Measurements from ENCODE around the gene UBE2G2. TPM values are rescaled to one million over a fixed set of nuclear protein-coding genes. Genes with fewer than 3 reads are reported as not detected.

Gene UBE2G2
- total and polyA plus RNA-seq, 11 donors: 44.3 to 84.4 (median 63.3) TPM

GRCh38 chr21:44738621-44739020 is 63.0 kb downstream of the UBE2G2 start:
- Histone ChIP-seq H3K36me3 (no peaks in the 10 kb centered on the region), H3K4me3 (no peak overlapping the region), H3K4me1 (no peaks in the 10 kb centered on the region), H3K9me3 (peaks cover 0 to 44% (median 22%) of the 10 kb centered on the region in 12 donors), H3K27ac (no peak overlapping the region), H3K27me3 (no peaks in the 10 kb centered on the region)
- DNase-seq (no peak), ATAC-seq (no peak)
- WGBS, 4 donors: 79 to 97% (median 95%) methylated on average over 3 of the region's 3 CpGs
- intact Hi-C loops (cut with DNase I): loop anchor here in 1 of 10 donors (10.0 kb wide), 1 partner anchor 224 kb away; no protein-coding TSS in a partner anchor
- TF ChIP-seq CTCF (IDR thresholded peaks at IDR 0.05) (no peak), POLR2A (IDR thresholded peaks at IDR 0.05) (no peak)

- ATAC-seq: no peak
- no peak overlapping the region for H3K27ac ChIP-seq
- no peak overlapping the region for H3K4me3 ChIP-seq
- H3K36me3 ChIP-seq: no peaks in the 10 kb centered on the region
- no peaks in the 10 kb centered on the region for H3K27me3 ChIP-seq
- H3K4me1 ChIP-seq: no peaks in the 10 kb centered on the region
- intact Hi-C loops (cut with DNase I): loop anchor here in 1 of 10 donors (10.0 kb wide), 1 partner anchor 223 kb away; no protein-coding TSS in a partner anchor
- TF ChIP-seq POLR2A (IDR thresholded peaks at IDR 0.05) (no peak), CTCF (IDR thresholded peaks at IDR 0.05) (no peak)
- H3K9me3 ChIP-seq: peaks cover 0 to 44% (median 22%) of the 10 kb centered on the region in 12 donors
- no peak for DNase-seq
- WGBS, 4 donors: 62 to 77% (median 65%) methylated on average over 3 of the region's 3 CpGs
Observed at GRCh38 chr21:44737706-44738354, 63.8 kb downstream of the UBE2G2 start.

- Histone ChIP-seq H3K4me1 (no peaks in the 10 kb centered on the region), H3K9me3 (peaks cover 0 to 44% (median 22%) of the 10 kb centered on the region in 12 donors), H3K36me3 (no peaks in the 10 kb centered on the region), H3K4me3 (no peak overlapping the region), H3K27ac (no peak overlapping the region), H3K27me3 (no peaks in the 10 kb centered on the region)
- WGBS, 4 donors: 89 to 96% (median 91%) methylated on average over 8 of the region's 8 CpGs
- intact Hi-C loops (cut with DNase I): loop anchor here in 1 of 10 donors (10.0 kb wide), 1 partner anchor 222 kb away; no protein-coding TSS in a partner anchor
- ATAC-seq: no peak
- TF ChIP-seq CTCF (IDR thresholded peaks at IDR 0.05) (no peak), POLR2A (IDR thresholded peaks at IDR 0.05) (no peak)
- no peak for DNase-seq
Observed at GRCh38 chr21:44736291-44737004, 65.2 kb downstream of the UBE2G2 start.

GRCh38 chr21:44735821-44736220 is 65.8 kb downstream of the UBE2G2 start:
- TF ChIP-seq CTCF (IDR thresholded peaks at IDR 0.05) (no peak), POLR2A (IDR thresholded peaks at IDR 0.05) (no peak)
- DNase-seq: no peak
- no peak for ATAC-seq
- H3K4me3 ChIP-seq: no peak overlapping the region
- WGBS, 4 donors: 72 to 77% (median 75%) methylated on average over 5 to 6 of the region's 6 CpGs
- intact Hi-C loops (cut with DNase I): loop anchor here in 1 of 10 donors (10.0 kb wide), 1 partner anchor 221 kb away; no protein-coding TSS in a partner anchor
- H3K27ac ChIP-seq: no peak overlapping the region
- peaks cover 0 to 44% (median 22%) of the 10 kb centered on the region in 12 donors for H3K9me3 ChIP-seq
- H3K4me1 ChIP-seq: no peaks in the 10 kb centered on the region
- H3K27me3 ChIP-seq: no peaks in the 10 kb centered on the region
- no peaks in the 10 kb centered on the region for H3K36me3 ChIP-seq

Data from heart left ventricle (tissue), 16 donors.